HCT116 (cell line): ENCODE data around the gene RAP2A. TPM values are rescaled to one million over a fixed set of nuclear protein-coding genes. Genes with fewer than 3 reads are reported as not detected.

Source experiments
- ATAC-seq: fragments of 200-7000 bp; cut with Tn5 transposase; 2 replicates; pipeline ENCODE4 v1.9.1; 2020; ENCODE audit warnings: mild to moderate bottlenecking, moderate library complexity
- BruUV-seq: library from RNA; stranded (reverse); fragments of 400-500 nt; replicated peaks from 2 replicates; lab custom pipeline; 2021; lab: Mats Ljungman, UMichigan
- CTCF ChIA-PET: fragments of 300-600 bp; sonication (Branson Sonifier 250); formaldehyde crosslinking; loops from one replicate; lab custom pipeline; 2021; ENCODE audit warnings: antibody characterized with exemption; lab: Charles Lee
- POLR2A ChIA-PET: fragments of 300-600, 350-600 bp; sonication (Branson Sonifier 250); formaldehyde crosslinking; loops from one replicate; lab custom pipeline; 2021; ENCODE audit warnings: antibody characterized with exemption; lab: Charles Lee
- RAD21 ChIA-PET, 2 experiments: fragments of 300-600 bp; sonication (Branson Sonifier 250); formaldehyde crosslinking; loops; one replicate each; lab custom pipeline; 2023; ENCODE audit warnings: low total read pairs in 2 of 2; ENCODE audit not compliant: uncharacterized antibody in 2 of 2, unreplicated experiment in 2 of 2, low non-redundant PET in 1 of 2; lab: Charles Lee
- DNase-seq: peaks from one replicate; pipeline ENCODE4 v3.0.0-alpha.2; 2010; ENCODE audit warnings: low read depth, low spot score
- H2AFZ ChIP-seq: fragments of 200-600 bp; shearing (Covaris generic), sonication (generic); 2 replicates; pipeline ENCODE4 v1.6.1; 2017; ENCODE audit warnings: low read depth, mixed run types, mixed read lengths, antibody characterized with exemption, low read length; ENCODE audit not compliant: poor library complexity, severe bottlenecking
- H3K27ac ChIP-seq: 2 replicates; pipeline ENCODE4 v1.5.1; 2012; ENCODE audit warnings: low read depth, low read length
- H3K27me3 ChIP-seq: fragments of 200-600 bp; sonication (generic); 2 replicates; pipeline ENCODE4 v1.6.1; 2016; ENCODE audit warnings: mixed run types, low read length, mixed read lengths; ENCODE audit not compliant: insufficient read depth
- H3K36me3 ChIP-seq, 2 experiments: fragments of 200-500 bp in 1 of 2; fragments of 200-600 bp in 1 of 2; sonication (Bioruptor generic) in 1 of 2; sonication (generic) in 1 of 2; 2 replicates each; pipeline versions ENCODE4 v1.5.1 to v1.6.1; 2014 to 2016; ENCODE audit warnings: low read length in 2 of 2, inconsistent platforms in 1 of 2, mixed read lengths in 1 of 2, mixed run types in 1 of 2; ENCODE audit not compliant: insufficient read depth in 2 of 2, control insufficient read depth in 1 of 2
- H3K4me1 ChIP-seq, 2 experiments: fragments of 200-600 bp in 1 of 2; sonication (generic) in 1 of 2; 2 replicates each; pipeline versions ENCODE4 v1.5.1 to v1.6.1; 2012 to 2017; ENCODE audit warnings: low read length in 2 of 2, inconsistent platforms in 1 of 2, mild to moderate bottlenecking in 1 of 2, mixed read lengths in 1 of 2, mixed run types in 1 of 2, moderate library complexity in 1 of 2; ENCODE audit not compliant: insufficient read depth in 2 of 2, control insufficient read depth in 1 of 2
- H3K4me2 ChIP-seq: fragments of 200-600 bp; sonication (generic); 2 replicates; pipeline ENCODE4 v1.6.1; 2017; ENCODE audit warnings: mixed run types, low read length, mixed read lengths
- H3K4me3 ChIP-seq, 2 experiments: fragments of 200-600 bp in 1 of 2; sonication (generic) in 1 of 2; replicated peaks in 1 of 2; 2 replicates each; pipeline ENCODE4 v1.5.1; 2011 to 2016; ENCODE audit warnings: low read length in 2 of 2, control low read depth in 1 of 2, low read depth in 1 of 2, mild to moderate bottlenecking in 1 of 2, mixed read lengths in 1 of 2, mixed run types in 1 of 2
- H3K79me2 ChIP-seq: fragments of 200-600 bp; sonication (generic); 2 replicates; pipeline ENCODE4 v1.6.1; 2017; ENCODE audit warnings: mild to moderate bottlenecking, mixed run types, low read length, moderate library complexity, mixed read lengths; ENCODE audit not compliant: insufficient read depth
- H3K9ac ChIP-seq: fragments of 200-600 bp; sonication (generic); 2 replicates; pipeline ENCODE4 v1.6.1; 2016; ENCODE audit warnings: low read length, mixed read lengths
- H3K9me2 ChIP-seq: fragments of 200-600 bp; sonication (generic), shearing (Covaris generic); 2 replicates; pipeline ENCODE4 v1.6.1; 2017; ENCODE audit warnings: mixed run types, mild to moderate bottlenecking, moderate library complexity; ENCODE audit not compliant: insufficient read depth
- H3K9me3 ChIP-seq, 2 experiments: fragments of 200-500 bp in 1 of 2; fragments of 200-600 bp in 1 of 2; sonication (Bioruptor generic) in 1 of 2; sonication (generic) in 1 of 2; 2 replicates each; pipeline ENCODE4 v1.6.1; 2014 to 2017; ENCODE audit warnings: low read length in 2 of 2, mixed read lengths in 2 of 2, inconsistent platforms in 1 of 2, low read depth in 1 of 2, mild to moderate bottlenecking in 1 of 2, mixed run types in 1 of 2, moderate library complexity in 1 of 2; ENCODE audit not compliant: control insufficient read depth in 1 of 2, insufficient read depth in 1 of 2
- H4K20me1 ChIP-seq: fragments of 200-600 bp; sonication (generic), shearing (Covaris generic); 2 replicates; pipeline ENCODE4 v1.6.1; 2017; ENCODE audit warnings: mixed run types, mild to moderate bottlenecking, moderate library complexity; ENCODE audit not compliant: insufficient read depth
- ATF3 ChIP-seq: IDR thresholded peaks from 2 replicates; pipeline ENCODE4 v1.6.1; 2012
- CBX3 ChIP-seq: IDR thresholded peaks from 2 replicates; pipeline ENCODE4 v1.6.1; 2012; ENCODE audit warnings: low read depth
- EGR1 ChIP-seq: IDR thresholded peaks from 2 replicates; pipeline ENCODE4 v1.6.1; 2012; ENCODE audit warnings: low read depth
- EZH2 ChIP-seq: fragments of 200-600 bp; sonication (generic); IDR thresholded peaks from 2 replicates; pipeline ENCODE4 v1.6.1; 2017; ENCODE audit warnings: antibody characterized with exemption, mixed run types
- EZH2phosphoT487 ChIP-seq: fragments of 200-600 bp; IDR thresholded peaks from 2 replicates; pipeline ENCODE4 v1.6.1; 2018; ENCODE audit warnings: antibody characterized with exemption, borderline replicate concordance
- FOSL1 ChIP-seq: IDR thresholded peaks from 2 replicates; pipeline ENCODE4 v1.6.1; 2012; ENCODE audit warnings: low read depth
- MAX ChIP-seq: IDR thresholded peaks from 2 replicates; pipeline ENCODE4 v1.6.1; 2012
- POLR2A ChIP-seq: IDR thresholded peaks from 2 replicates; pipeline ENCODE4 v1.7.0; 2011; ENCODE audit warnings: borderline replicate concordance; ENCODE audit not compliant: insufficient read depth, insufficient read length; ENCODE audit errors: extremely low read depth
- POLR2AphosphoS5 ChIP-seq: IDR thresholded peaks from 2 replicates; pipeline ENCODE4 v1.6.1; 2011; ENCODE audit warnings: mild to moderate bottlenecking, low read depth, low read length, moderate library complexity
- RAD21 ChIP-seq: IDR thresholded peaks from 2 replicates; pipeline ENCODE4 v1.6.1; 2012; ENCODE audit warnings: low read depth, mild to moderate bottlenecking
- SIN3A ChIP-seq: IDR thresholded peaks from 2 replicates; pipeline ENCODE4 v1.6.1; 2012; ENCODE audit warnings: low read depth
- SP1 ChIP-seq: IDR thresholded peaks from 2 replicates; pipeline ENCODE4 v1.6.1; 2012; ENCODE audit warnings: low read depth
- TCF7L2 ChIP-seq: IDR thresholded peaks from 2 replicates; pipeline ENCODE4 v1.7.0; 2011; ENCODE audit warnings: borderline replicate concordance, inconsistent platforms; ENCODE audit not compliant: insufficient read depth, insufficient read length; ENCODE audit errors: extremely low read depth
- YY1 ChIP-seq: IDR thresholded peaks from 2 replicates; pipeline ENCODE4 v1.6.1; 2011; ENCODE audit warnings: low read length, low read depth, moderate library complexity, mild to moderate bottlenecking; ENCODE audit not compliant: insufficient replicate concordance; ENCODE audit errors: extremely low read depth
- ZFX ChIP-seq: fragments of 450-650 bp; IDR thresholded peaks from 2 replicates; pipeline ENCODE4 v1.6.1; 2017
- ZNF274 ChIP-seq: fragments of 200-500 bp; sonication (Bioruptor generic); IDR thresholded peaks from 2 replicates; pipeline ENCODE4 v1.6.1; 2014; ENCODE audit warnings: mild to moderate bottlenecking, low read depth, low read length, inconsistent platforms
- intact Hi-C: fragments of 100-400 bp; cut with micrococcal nuclease; formaldehyde crosslinking; loops from 2 replicates; pipeline ENCODE4 v1.10.0; 2022
- total RNA-seq: library from RNA; stranded (reverse); gene quantifications from one replicate; pipeline ENCODE4 v1.2.1, GENCODE V29; 2021; ENCODE audit not compliant: unreplicated experiment
- TF ChIP-seq, protein P1 (sequence below), 3 experiments: fragments of 200-600 bp in 1 of 3; sonication (generic) in 1 of 3; IDR thresholded peaks in 2 of 3; conservative IDR thresholded peaks in 1 of 3; 2 replicates each; pipeline ENCODE4 v1.5.1; 2012 to 2017; ENCODE audit warnings: low read depth in 2 of 3, low read length in 2 of 3, antibody characterized with exemption in 1 of 3, borderline replicate concordance in 1 of 3, control low read depth in 1 of 3, mild to moderate bottlenecking in 1 of 3, mixed read lengths in 1 of 3, mixed run types in 1 of 3, moderate library complexity in 1 of 3; ENCODE audit not compliant: insufficient read depth in 1 of 3
- TF ChIP-seq, protein P2 (sequence below): IDR thresholded peaks from 2 replicates; pipeline ENCODE4 v1.6.1; 2011; ENCODE audit warnings: mild to moderate bottlenecking, low read length, moderate library complexity; ENCODE audit not compliant: insufficient replicate concordance; ENCODE audit errors: extremely low read depth

The RAP2A gene
- total RNA-seq, 1 experiment from 2014 or later: 27.6 TPM

- TF ChIP-seq ATF3 (no peak), SP1 (no peak), EZH2 (no peak), SIN3A (no peak), RAD21 (no peak)
These were observed 2.7 kb upstream of the RAP2A start (continued) for GRCh38 chr13:97431171-97431764.

- CTCF ChIA-PET: interaction anchor here (0.7 to 1.6 kb wide), 2 partner anchors 143 to 323 kb away, joined by 5 read pairs; no protein-coding TSS in a partner anchor
- TSS peak; percentile 76 for BruUV-seq
- H3K9ac ChIP-seq: peak overlapping the region; percentile 37
These were observed 1.6 kb upstream of the RAP2A start for GRCh38 chr13:97432232-97432916.

More at GRCh38 chr13:97432232-97432916, 1.6 kb upstream of the RAP2A start:
- peak overlapping the region; percentile 92; the same call in 1 of the 2 replicates for H3K27ac ChIP-seq
- H3K9me2 ChIP-seq: no peaks in the 10 kb centered on the region
- DNase-seq (no peak), ATAC-seq (no peak)
- peak overlapping the region; percentile 99 for H3K4me2 ChIP-seq
- no peak for TF ChIP-seq EZH2
- TF ChIP-seq TCF7L2: no peak
- no peak for TF ChIP-seq ZFX
- TF ChIP-seq SP1: no peak
- TF ChIP-seq, protein P1, sequence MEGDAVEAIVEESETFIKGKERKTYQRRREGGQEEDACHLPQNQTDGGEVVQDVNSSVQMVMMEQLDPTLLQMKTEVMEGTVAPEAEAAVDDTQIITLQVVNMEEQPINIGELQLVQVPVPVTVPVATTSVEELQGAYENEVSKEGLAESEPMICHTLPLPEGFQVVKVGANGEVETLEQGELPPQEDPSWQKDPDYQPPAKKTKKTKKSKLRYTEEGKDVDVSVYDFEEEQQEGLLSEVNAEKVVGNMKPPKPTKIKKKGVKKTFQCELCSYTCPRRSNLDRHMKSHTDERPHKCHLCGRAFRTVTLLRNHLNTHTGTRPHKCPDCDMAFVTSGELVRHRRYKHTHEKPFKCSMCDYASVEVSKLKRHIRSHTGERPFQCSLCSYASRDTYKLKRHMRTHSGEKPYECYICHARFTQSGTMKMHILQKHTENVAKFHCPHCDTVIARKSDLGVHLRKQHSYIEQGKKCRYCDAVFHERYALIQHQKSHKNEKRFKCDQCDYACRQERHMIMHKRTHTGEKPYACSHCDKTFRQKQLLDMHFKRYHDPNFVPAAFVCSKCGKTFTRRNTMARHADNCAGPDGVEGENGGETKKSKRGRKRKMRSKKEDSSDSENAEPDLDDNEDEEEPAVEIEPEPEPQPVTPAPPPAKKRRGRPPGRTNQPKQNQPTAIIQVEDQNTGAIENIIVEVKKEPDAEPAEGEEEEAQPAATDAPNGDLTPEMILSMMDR (IDR thresholded peaks at IDR 0.05 in 2 of 3, conservative IDR thresholded peaks at IDR 0.05 in 1 of 3; ENCODE audit: borderline replicate concordance in 1 of 3, insufficient read depth in 1 of 3, low read depth in 2 of 3, low read length in 2 of 3): no peak
- no peak for TF ChIP-seq EZH2phosphoT487
- no peak for TF ChIP-seq POLR2A
- TF ChIP-seq EGR1: no peak
- TF ChIP-seq CBX3: no peak
- TF ChIP-seq, protein P2, sequence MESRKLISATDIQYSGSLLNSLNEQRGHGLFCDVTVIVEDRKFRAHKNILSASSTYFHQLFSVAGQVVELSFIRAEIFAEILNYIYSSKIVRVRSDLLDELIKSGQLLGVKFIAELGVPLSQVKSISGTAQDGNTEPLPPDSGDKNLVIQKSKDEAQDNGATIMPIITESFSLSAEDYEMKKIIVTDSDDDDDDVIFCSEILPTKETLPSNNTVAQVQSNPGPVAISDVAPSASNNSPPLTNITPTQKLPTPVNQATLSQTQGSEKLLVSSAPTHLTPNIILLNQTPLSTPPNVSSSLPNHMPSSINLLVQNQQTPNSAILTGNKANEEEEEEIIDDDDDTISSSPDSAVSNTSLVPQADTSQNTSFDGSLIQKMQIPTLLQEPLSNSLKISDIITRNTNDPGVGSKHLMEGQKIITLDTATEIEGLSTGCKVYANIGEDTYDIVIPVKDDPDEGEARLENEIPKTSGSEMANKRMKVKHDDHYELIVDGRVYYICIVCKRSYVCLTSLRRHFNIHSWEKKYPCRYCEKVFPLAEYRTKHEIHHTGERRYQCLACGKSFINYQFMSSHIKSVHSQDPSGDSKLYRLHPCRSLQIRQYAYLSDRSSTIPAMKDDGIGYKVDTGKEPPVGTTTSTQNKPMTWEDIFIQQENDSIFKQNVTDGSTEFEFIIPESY: no peak
- no peak for TF ChIP-seq ATF3
- TF ChIP-seq MAX: no peak
- no peak for TF ChIP-seq POLR2AphosphoS5
- TF ChIP-seq YY1: no peak
- no peak for TF ChIP-seq ZNF274
- no peak for TF ChIP-seq RAD21
- TF ChIP-seq FOSL1: no peak
- H3K36me3 ChIP-seq: no peaks in the 10 kb centered on the region
- ChIA-PET POLR2A (interaction anchor here (1.4 to 1.9 kb wide), 3 partner anchors 9 to 291 kb away, joined by 4 to 8 read pairs (median 4); no protein-coding TSS in a partner anchor), RAD21 (no interaction called here)
- H2AFZ ChIP-seq: peak overlapping the region; percentile 86
- peaks cover 20% of the 10 kb centered on the region for H3K79me2 ChIP-seq
- H3K9me3 ChIP-seq: no peaks in the 10 kb centered on the region
- intact Hi-C loops: loop anchor here (10.0 kb wide), 1 partner anchor 542 kb away; no protein-coding TSS in a partner anchor
- H3K4me3 ChIP-seq: peak overlapping the region; percentile 76 to 80
- H4K20me1 ChIP-seq: no peaks in the 10 kb centered on the region
- no peaks in the 10 kb centered on the region for H3K27me3 ChIP-seq
- peaks cover 7 to 23% of the 10 kb centered on the region in 2 experiments for H3K4me1 ChIP-seq
